T-cell (primary cell): ENCODE results near the gene ADAMTS17. TPM values are rescaled to one million over a fixed set of nuclear protein-coding genes. Genes with fewer than 3 reads are reported as not detected.

Source experiments
- ATAC-seq, 4 experiments: fragments of 200-7000 bp in 3 of 4; fragments of 150-1000 bp in 1 of 4; cut with Tn5 transposase; replicated peaks in 1 of 4; 1 replicate in 3 of 4; 2 replicates in 1 of 4; pipeline ENCODE4 v1.10.0; 2021; ENCODE audit warnings: moderate library complexity in 3 of 4, mild to moderate bottlenecking in 2 of 4, moderate number of reproducible peaks in 1 of 4
- CTCF ChIA-PET, 2 donors: fragments of 300-600 bp; sonication (Branson Sonifier 250); formaldehyde crosslinking; loops; one replicate each; lab custom pipeline; 2022; ENCODE audit warnings: antibody characterized with exemption in 2 of 2; lab: Charles Lee
- POLR2A ChIA-PET, 2 donors: fragments of 300-600 bp; sonication (Branson Sonifier 250); formaldehyde crosslinking; loops; one replicate each; lab custom pipeline; 2022; ENCODE audit warnings: antibody characterized with exemption in 2 of 2; lab: Charles Lee
- DNase-seq, 35 experiments: peaks; one replicate each; pipeline versions ENCODE4 v3.0.0 to v3.0.0-alpha.2; 2013 to 2023
- H3K27ac ChIP-seq: one replicate; pipeline ENCODE4 v1.5.1; 2013; ENCODE audit warnings: low read length
- H3K27me3 ChIP-seq, 2 experiments: replicated peaks in 1 of 2; 1 replicate in 1 of 2; 2 replicates in 1 of 2; pipeline versions ENCODE4 v1.6.1 to v1.7.0; 2013; ENCODE audit warnings: low read length in 1 of 2, mixed read lengths in 1 of 2; ENCODE audit not compliant: control insufficient read depth in 2 of 2, insufficient read depth in 2 of 2; ENCODE audit errors: extremely low read depth in 1 of 2
- H3K36me3 ChIP-seq, 2 donors: 1 replicate in 1 of 2; 2 replicates in 1 of 2; pipeline versions ENCODE4 v1.6.1 to v1.7.0; 2013; ENCODE audit warnings: low read length in 1 of 2; ENCODE audit not compliant: control insufficient read depth in 2 of 2, insufficient read depth in 1 of 2; ENCODE audit errors: extremely low read depth in 1 of 2
- H3K4me1 ChIP-seq, 2 experiments: 1 replicate in 1 of 2; 2 replicates in 1 of 2; pipeline versions ENCODE4 v1.6.1 to v1.7.0; 2013; ENCODE audit warnings: low read length in 2 of 2, mixed read lengths in 1 of 2; ENCODE audit not compliant: insufficient read depth in 2 of 2, control insufficient read depth in 1 of 2; ENCODE audit errors: extremely low read depth in 1 of 2
- H3K4me3 ChIP-seq, 2 donors: 1 replicate in 1 of 2; 2 replicates in 1 of 2; pipeline versions ENCODE4 v1.5.1 to v1.7.0; 2013; ENCODE audit warnings: mild to moderate bottlenecking in 2 of 2, low read length in 1 of 2, moderate library complexity in 1 of 2; ENCODE audit not compliant: control insufficient read depth in 1 of 2; ENCODE audit errors: extremely low read depth in 1 of 2
- H3K9me3 ChIP-seq: 2 replicates; pipeline ENCODE4 v1.7.0; 2013
- H3K27ac Mint-ChIP-seq, 2 donors: one replicate each; pipeline ENCODE4 v1.8.0; 2020 to 2021; ENCODE audit warnings: mild to moderate bottlenecking in 2 of 2, mixed read lengths in 2 of 2
- H3K27me3 Mint-ChIP-seq, 2 donors: one replicate each; pipeline ENCODE4 v1.8.0; 2021 to 2022; ENCODE audit warnings: mixed read lengths in 2 of 2
- H3K36me3 Mint-ChIP-seq: one replicate; pipeline ENCODE4 v1.8.0; 2021; ENCODE audit warnings: mixed read lengths
- H3K4me1 Mint-ChIP-seq, 3 donors: one replicate each; pipeline ENCODE4 v1.8.0; 2020 to 2022; ENCODE audit warnings: mixed read lengths in 3 of 3, mild to moderate bottlenecking in 1 of 3
- H3K4me3 Mint-ChIP-seq, 3 donors: one replicate each; pipeline ENCODE4 v1.8.0; 2020 to 2022; ENCODE audit warnings: mild to moderate bottlenecking in 3 of 3, mixed read lengths in 3 of 3, moderate library complexity in 3 of 3
- H3K9me3 Mint-ChIP-seq, 3 donors: one replicate each; pipeline ENCODE4 v1.8.0; 2020 to 2022; ENCODE audit warnings: mixed read lengths in 3 of 3
- WGBS: methylation state at CpG from one replicate; pipeline ENCODE4 v1.1.5; 2013; ENCODE audit warnings: missing lambda C conversion rate; ENCODE audit not compliant: insufficient coverage; 5-methylcytosine and 5-hydroxymethylcytosine counted together
- total RNA-seq, 35 experiments: library from RNA in 6 of 35; stranded (reverse) in 6 of 35; fragments of 120-200 nt in 1 of 35; gene quantifications; one replicate each; pipeline versions ENCODE4 v1.2.1 to v1.2.4 and lab custom pipeline; 2013 to 2026

ADAMTS17 gene
- total RNA-seq, 5 donors from 2014 or later (not counting 1 experiment from before 2014, with no cell fraction given), result 8.9 to 17.8 (median 11.6) TPM

GRCh38 chr15:100249096-100249815, 92.5 kb downstream of the ADAMTS17 start:
- ChIA-PET CTCF (no interaction called here), POLR2A (no interaction called here)
- H3K4me3 Mint-ChIP-seq, result no peak overlapping the region
- no peak for DNase-seq
- no peak for ATAC-seq
- H3K36me3 ChIP-seq, result no peaks in the 10 kb centered on the region
- no peaks in the 10 kb centered on the region for H3K27me3 ChIP-seq
- peaks cover 12% of the 10 kb centered on the region for H3K36me3 Mint-ChIP-seq
- H3K9me3 Mint-ChIP-seq, result no peaks in the 10 kb centered on the region
- peaks cover 0 to 4% (median 3%) of the 10 kb centered on the region in 3 donors for H3K4me1 Mint-ChIP-seq
- H3K27ac ChIP-seq, result no peak overlapping the region
- H3K27ac Mint-ChIP-seq, result no peak overlapping the region
- WGBS, result 88% methylated on average over 1 of the region's 9 CpGs
- no peaks in the 10 kb centered on the region for H3K27me3 Mint-ChIP-seq
- H3K4me1 ChIP-seq, result no peaks in the 10 kb centered on the region
- no peaks in the 10 kb centered on the region for H3K9me3 ChIP-seq
- H3K4me3 ChIP-seq, result no peak overlapping the region

GRCh38 chr15:100248236-100248635, 93.5 kb downstream of the ADAMTS17 start:
- peaks cover 17% of the 10 kb centered on the region for H3K36me3 Mint-ChIP-seq
- ChIA-PET CTCF (no interaction called here), POLR2A (no interaction called here)
- no peak for DNase-seq
- no peak for ATAC-seq
- no peak overlapping the region for H3K4me3 ChIP-seq
- H3K27me3 ChIP-seq, result no peaks in the 10 kb centered on the region
- no peak overlapping the region for H3K27ac ChIP-seq
- WGBS, result 92% methylated on average over 4 of the region's 5 CpGs
- peaks cover 0 to 4% (median 0%) of the 10 kb centered on the region in 3 donors for H3K4me1 Mint-ChIP-seq
- H3K4me3 Mint-ChIP-seq, result no peak overlapping the region
- H3K4me1 ChIP-seq, result no peaks in the 10 kb centered on the region
- no peaks in the 10 kb centered on the region for H3K9me3 ChIP-seq
- H3K36me3 ChIP-seq, result no peaks in the 10 kb centered on the region
- H3K27ac Mint-ChIP-seq, result no peak overlapping the region
- no peaks in the 10 kb centered on the region for H3K27me3 Mint-ChIP-seq
- H3K9me3 Mint-ChIP-seq, result no peaks in the 10 kb centered on the region

GRCh38 chr15:100247228-100248225, 94.2 kb downstream of the ADAMTS17 start:
- Histone ChIP-seq H3K27me3 (no peaks in the 10 kb centered on the region), H3K4me3 (no peak overlapping the region), H3K9me3 (no peaks in the 10 kb centered on the region), H3K4me1 (no peaks in the 10 kb centered on the region), H3K36me3 (no peaks in the 10 kb centered on the region), H3K27ac (no peak overlapping the region)
- no peaks in the 10 kb centered on the region for H3K9me3 Mint-ChIP-seq
- 71% methylated on average over 10 of the region's 21 CpGs for WGBS
- peaks cover 22% of the 10 kb centered on the region for H3K36me3 Mint-ChIP-seq
- peaks cover 0 to 4% (median 0%) of the 10 kb centered on the region in 3 donors for H3K4me1 Mint-ChIP-seq
- no peak overlapping the region for H3K27ac Mint-ChIP-seq
- H3K27me3 Mint-ChIP-seq, result no peaks in the 10 kb centered on the region
- no peak for DNase-seq
- CTCF ChIA-PET, result no interaction called here
- no peak for ATAC-seq
- no peak overlapping the region for H3K4me3 Mint-ChIP-seq
- POLR2A ChIA-PET, result interaction anchor here in 1 of 2 donors (0.6 kb wide), 1 partner anchor 26 kb away, joined by 3 read pairs; no protein-coding TSS in a partner anchor

GRCh38 chr15:100245855-100246254, 95.9 kb downstream of the ADAMTS17 start:
- H3K4me1 Mint-ChIP-seq, result no peaks in the 10 kb centered on the region
- DNase-seq (no peak), ATAC-seq (no peak)
- Histone ChIP-seq H3K27ac (no peak overlapping the region), H3K36me3 (no peaks in the 10 kb centered on the region), H3K27me3 (no peaks in the 10 kb centered on the region), H3K4me3 (no peak overlapping the region), H3K9me3 (no peaks in the 10 kb centered on the region), H3K4me1 (no peaks in the 10 kb centered on the region)
- H3K27me3 Mint-ChIP-seq, result no peaks in the 10 kb centered on the region
- 74% methylated on average over 8 of the region's 11 CpGs for WGBS
- H3K36me3 Mint-ChIP-seq, result peaks cover 27% of the 10 kb centered on the region
- ChIA-PET POLR2A (no interaction called here), CTCF (no interaction called here)
- H3K9me3 Mint-ChIP-seq, result no peaks in the 10 kb centered on the region
- no peak overlapping the region for H3K4me3 Mint-ChIP-seq
- no peak overlapping the region for H3K27ac Mint-ChIP-seq

DNA sequence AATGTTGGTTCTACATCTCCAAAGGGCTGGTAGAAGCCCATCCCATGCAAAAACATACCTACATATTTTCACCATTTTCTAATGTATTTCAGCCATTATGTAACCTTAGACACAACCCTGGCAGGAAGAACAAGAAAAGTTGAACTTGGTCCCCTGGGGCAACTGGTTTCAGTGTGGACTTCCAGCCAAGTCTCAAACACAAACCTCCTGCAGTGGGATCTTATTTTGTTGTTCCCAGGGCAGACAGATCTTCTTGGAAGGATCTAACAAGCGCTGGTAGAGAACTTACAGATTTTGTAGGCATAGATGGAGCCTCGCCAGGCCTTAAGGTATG, 96.3 kb downstream of the ADAMTS17 start:
- no CpG with 5 or more reads among the region's 2 CpGs for WGBS
- ATAC-seq (no peak), DNase-seq (no peak)
- no peak overlapping the region for H3K4me3 Mint-ChIP-seq
- ChIA-PET POLR2A (no interaction called here), CTCF (no interaction called here)
- H3K36me3 Mint-ChIP-seq, result peaks cover 27% of the 10 kb centered on the region
- no peaks in the 10 kb centered on the region for H3K27me3 ChIP-seq
- H3K27me3 Mint-ChIP-seq, result no peaks in the 10 kb centered on the region
- no peaks in the 10 kb centered on the region for H3K9me3 Mint-ChIP-seq
- no peaks in the 10 kb centered on the region for H3K36me3 ChIP-seq
- no peak overlapping the region for H3K27ac ChIP-seq
- H3K27ac Mint-ChIP-seq, result no peak overlapping the region
- H3K4me1 ChIP-seq, result no peaks in the 10 kb centered on the region
- H3K9me3 ChIP-seq, result no peaks in the 10 kb centered on the region
- H3K4me3 ChIP-seq, result no peak overlapping the region
- no peaks in the 10 kb centered on the region for H3K4me1 Mint-ChIP-seq

DNA sequence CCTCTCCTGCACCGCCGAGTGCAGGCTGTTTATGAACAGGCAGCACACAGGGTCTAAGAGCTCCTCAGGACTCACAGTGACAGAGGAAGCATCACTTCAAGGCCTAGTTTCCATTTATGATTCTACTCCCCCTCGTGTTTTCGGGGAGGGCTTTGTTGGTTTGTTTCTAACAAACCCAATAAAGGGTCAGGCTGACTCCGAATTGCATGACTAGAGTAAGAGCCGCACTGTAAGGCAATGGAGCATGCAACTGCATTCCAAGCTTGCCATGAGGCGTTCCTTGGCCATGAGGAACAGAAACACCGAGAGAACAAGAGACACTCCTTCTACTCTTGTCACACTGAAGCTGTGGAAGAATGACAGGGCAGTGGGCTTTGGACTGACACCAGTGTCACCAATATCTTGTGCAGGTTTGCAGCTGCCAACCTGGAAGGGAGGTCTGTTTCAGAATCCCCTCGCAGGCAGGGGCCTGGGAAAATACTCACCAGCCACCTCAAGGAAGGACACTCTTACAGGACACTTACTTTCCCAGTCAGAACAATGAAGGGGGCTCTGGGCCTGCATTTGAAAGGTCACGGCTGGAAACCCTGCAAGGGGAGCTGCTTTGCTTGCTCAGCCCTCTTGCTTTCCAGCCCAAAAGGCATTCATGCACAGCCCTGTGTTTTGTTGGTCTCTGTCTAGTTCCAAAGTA, 96.8 kb downstream of the ADAMTS17 start:
- H3K36me3 ChIP-seq, result no peaks in the 10 kb centered on the region
- Mint-ChIP-seq H3K9me3 (no peaks in the 10 kb centered on the region), H3K27ac (no peak overlapping the region), H3K4me1 (no peaks in the 10 kb centered on the region), H3K4me3 (no peak overlapping the region), H3K27me3 (no peaks in the 10 kb centered on the region), H3K36me3 (peaks cover 29% of the 10 kb centered on the region)
- POLR2A ChIA-PET, result no interaction called here
- no peak overlapping the region for H3K27ac ChIP-seq
- no peaks in the 10 kb centered on the region for H3K4me1 ChIP-seq
- ATAC-seq, result no peak
- H3K9me3 ChIP-seq, result no peaks in the 10 kb centered on the region
- H3K4me3 ChIP-seq, result no peak overlapping the region
- CTCF ChIA-PET, result no interaction called here
- H3K27me3 ChIP-seq, result no peaks in the 10 kb centered on the region
- DNase-seq, result no peak
- 85% methylated on average over 8 of the region's 10 CpGs for WGBS
